ENCODE results near the gene NFASC.

DNA sequence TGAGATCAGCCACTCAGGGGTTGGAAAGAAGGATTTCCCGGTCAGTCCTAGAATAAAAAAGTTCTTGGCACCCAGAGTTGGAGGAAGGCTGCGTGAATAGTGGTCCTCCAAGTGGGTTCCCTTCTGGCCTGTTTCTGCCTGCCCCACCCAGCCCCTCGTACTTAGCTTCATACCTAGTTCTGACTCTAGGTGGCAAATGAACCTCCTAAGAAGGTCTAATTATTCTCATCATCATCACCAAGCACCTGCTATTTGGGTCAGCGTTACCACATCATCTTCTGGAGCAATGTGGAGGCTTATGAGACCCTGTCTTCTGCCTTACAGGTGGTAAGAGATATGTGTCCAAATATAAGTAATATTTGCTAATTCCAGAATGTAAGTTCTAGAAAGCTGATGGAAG lies 35.9 kb upstream of the NFASC start:
- TF ChIP-seq CTCF (conservative IDR thresholded peaks at IDR 0.05; ENCODE audit: low read depth in 2 of 2) (peak in 1 of 2 experiments; percentile 18; a peak in 2 of 4 replicates), ETS1 (IDR thresholded peaks at IDR 0.05) (no peak), NANOG (IDR thresholded peaks at IDR 0.05; ENCODE audit: borderline replicate concordance) (no peak), POLR2AphosphoS5 (IDR thresholded peaks at IDR 0.05; ENCODE audit: low read depth) (no peak), EZH2 (IDR thresholded peaks at IDR 0.05; ENCODE audit: low read depth, unreplicated experiment) (no peak), EZH2phosphoT487 (IDR thresholded peaks at IDR 0.05; ENCODE audit: unreplicated experiment) (no peak), CREB1 (CRISPR knock-in tag; IDR thresholded peaks at IDR 0.05; ENCODE audit: low read depth) (no peak), JUNB (IDR thresholded peaks at IDR 0.05; ENCODE audit: unreplicated experiment) (no peak), ZNF114 (CRISPR knock-in tag; IDR thresholded peaks at IDR 0.05) (no peak)
- TF ChIP-seq, protein P1, sequence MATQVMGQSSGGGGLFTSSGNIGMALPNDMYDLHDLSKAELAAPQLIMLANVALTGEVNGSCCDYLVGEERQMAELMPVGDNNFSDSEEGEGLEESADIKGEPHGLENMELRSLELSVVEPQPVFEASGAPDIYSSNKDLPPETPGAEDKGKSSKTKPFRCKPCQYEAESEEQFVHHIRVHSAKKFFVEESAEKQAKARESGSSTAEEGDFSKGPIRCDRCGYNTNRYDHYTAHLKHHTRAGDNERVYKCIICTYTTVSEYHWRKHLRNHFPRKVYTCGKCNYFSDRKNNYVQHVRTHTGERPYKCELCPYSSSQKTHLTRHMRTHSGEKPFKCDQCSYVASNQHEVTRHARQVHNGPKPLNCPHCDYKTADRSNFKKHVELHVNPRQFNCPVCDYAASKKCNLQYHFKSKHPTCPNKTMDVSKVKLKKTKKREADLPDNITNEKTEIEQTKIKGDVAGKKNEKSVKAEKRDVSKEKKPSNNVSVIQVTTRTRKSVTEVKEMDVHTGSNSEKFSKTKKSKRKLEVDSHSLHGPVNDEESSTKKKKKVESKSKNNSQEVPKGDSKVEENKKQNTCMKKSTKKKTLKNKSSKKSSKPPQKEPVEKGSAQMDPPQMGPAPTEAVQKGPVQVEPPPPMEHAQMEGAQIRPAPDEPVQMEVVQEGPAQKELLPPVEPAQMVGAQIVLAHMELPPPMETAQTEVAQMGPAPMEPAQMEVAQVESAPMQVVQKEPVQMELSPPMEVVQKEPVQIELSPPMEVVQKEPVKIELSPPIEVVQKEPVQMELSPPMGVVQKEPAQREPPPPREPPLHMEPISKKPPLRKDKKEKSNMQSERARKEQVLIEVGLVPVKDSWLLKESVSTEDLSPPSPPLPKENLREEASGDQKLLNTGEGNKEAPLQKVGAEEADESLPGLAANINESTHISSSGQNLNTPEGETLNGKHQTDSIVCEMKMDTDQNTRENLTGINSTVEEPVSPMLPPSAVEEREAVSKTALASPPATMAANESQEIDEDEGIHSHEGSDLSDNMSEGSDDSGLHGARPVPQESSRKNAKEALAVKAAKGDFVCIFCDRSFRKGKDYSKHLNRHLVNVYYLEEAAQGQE (IDR thresholded peaks at IDR 0.05; ENCODE audit: unreplicated experiment): no peak
